ENCODE data around the gene DNMT3L.

- TF ChIP-seq, protein P1, sequence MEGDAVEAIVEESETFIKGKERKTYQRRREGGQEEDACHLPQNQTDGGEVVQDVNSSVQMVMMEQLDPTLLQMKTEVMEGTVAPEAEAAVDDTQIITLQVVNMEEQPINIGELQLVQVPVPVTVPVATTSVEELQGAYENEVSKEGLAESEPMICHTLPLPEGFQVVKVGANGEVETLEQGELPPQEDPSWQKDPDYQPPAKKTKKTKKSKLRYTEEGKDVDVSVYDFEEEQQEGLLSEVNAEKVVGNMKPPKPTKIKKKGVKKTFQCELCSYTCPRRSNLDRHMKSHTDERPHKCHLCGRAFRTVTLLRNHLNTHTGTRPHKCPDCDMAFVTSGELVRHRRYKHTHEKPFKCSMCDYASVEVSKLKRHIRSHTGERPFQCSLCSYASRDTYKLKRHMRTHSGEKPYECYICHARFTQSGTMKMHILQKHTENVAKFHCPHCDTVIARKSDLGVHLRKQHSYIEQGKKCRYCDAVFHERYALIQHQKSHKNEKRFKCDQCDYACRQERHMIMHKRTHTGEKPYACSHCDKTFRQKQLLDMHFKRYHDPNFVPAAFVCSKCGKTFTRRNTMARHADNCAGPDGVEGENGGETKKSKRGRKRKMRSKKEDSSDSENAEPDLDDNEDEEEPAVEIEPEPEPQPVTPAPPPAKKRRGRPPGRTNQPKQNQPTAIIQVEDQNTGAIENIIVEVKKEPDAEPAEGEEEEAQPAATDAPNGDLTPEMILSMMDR (IDR thresholded peaks at IDR 0.05; ENCODE audit: insufficient read depth, low read depth, low read length): no peak
- TF ChIP-seq EZH2 (IDR thresholded peaks at IDR 0.05; ENCODE audit: insufficient read depth, low read length): no peak
Observed at GRCh38 chr21:44260066-44260465, 1.6 kb downstream of the DNMT3L start.

All from astrocyte (in vitro differentiated cells and primary cell).